Neural cell (in vitro differentiated cells): Measurements from ENCODE around the gene RHOH. TPM values are rescaled to one million over a fixed set of nuclear protein-coding genes. Genes with fewer than 3 reads are reported as not detected.

Experiments used
- H2AFZ ChIP-seq: fragments of 200-600, 300-800 bp; sonication (generic), shearing (Covaris generic); 2 replicates; pipeline ENCODE4 v1.6.0; 2014; ENCODE audit warnings: low read depth, mild to moderate bottlenecking, antibody characterized with exemption, low read length, moderate library complexity
- H3F3A ChIP-seq: fragments of 200-600 bp; shearing (Covaris generic); 2 replicates; pipeline ENCODE4 v1.6.1; 2016; ENCODE audit warnings: mild to moderate bottlenecking, moderate library complexity, mixed read lengths, antibody characterized with exemption, low read length; ENCODE audit not compliant: insufficient read depth, poor library complexity, severe bottlenecking
- H3K27ac ChIP-seq: fragments of 200-600, 300-800 bp; sonication (generic), shearing (Covaris generic); 2 replicates; pipeline ENCODE4 v1.5.1; 2014; ENCODE audit warnings: mild to moderate bottlenecking, low read length, moderate library complexity
- H3K27me3 ChIP-seq: fragments of 300-800, 200-600 bp; sonication (generic), shearing (Covaris generic); 2 replicates; pipeline ENCODE4 v1.6.0; 2014; ENCODE audit warnings: mild to moderate bottlenecking, low read depth, low read length, moderate library complexity; ENCODE audit not compliant: insufficient read depth
- H3K36me3 ChIP-seq: fragments of 300-800, 200-600 bp; sonication (generic), shearing (Covaris generic); 2 replicates; pipeline ENCODE4 v1.5.1; 2014; ENCODE audit warnings: mild to moderate bottlenecking, antibody characterized with exemption, low read length, moderate library complexity; ENCODE audit not compliant: insufficient read depth
- H3K4me2 ChIP-seq: fragments of 300-800, 200-600 bp; sonication (generic), shearing (Covaris generic); 2 replicates; pipeline ENCODE4 v1.6.0; 2014; ENCODE audit warnings: mild to moderate bottlenecking, low read length
- H3K4me3 ChIP-seq: fragments of 300-800, 200-600 bp; sonication (generic), shearing (Covaris generic); 2 replicates; pipeline ENCODE4 v1.5.1; 2014; ENCODE audit warnings: mild to moderate bottlenecking, low read length, moderate library complexity
- H3K79me2 ChIP-seq: fragments of 200-600 bp; shearing (Covaris generic); replicated peaks from 2 replicates; pipeline ENCODE4 v1.6.0; 2014; ENCODE audit warnings: mild to moderate bottlenecking, low read length, moderate library complexity; ENCODE audit not compliant: insufficient read depth
- H3K9ac ChIP-seq: fragments of 300-800, 200-600 bp; sonication (generic), shearing (Covaris generic); 2 replicates; pipeline ENCODE4 v1.6.1; 2016; ENCODE audit warnings: mild to moderate bottlenecking, low read length, mixed read lengths
- H3K9me2 ChIP-seq: fragments of 200-600 bp; shearing (Covaris generic); 2 replicates; pipeline ENCODE4 v1.6.1; 2016; ENCODE audit warnings: mild to moderate bottlenecking, low read length, mixed read lengths; ENCODE audit not compliant: insufficient read depth
- H3K9me3 ChIP-seq: fragments of 200-600, 300-800 bp; sonication (generic), shearing (Covaris generic); 2 replicates; pipeline ENCODE4 v1.6.1; 2016; ENCODE audit warnings: mild to moderate bottlenecking, mixed run types, low read length, moderate library complexity, mixed read lengths
- H4K20me1 ChIP-seq: fragments of 200-600 bp; shearing (Covaris generic); 2 replicates; pipeline ENCODE4 v1.6.1; 2016; ENCODE audit warnings: mild to moderate bottlenecking, mixed run types; ENCODE audit not compliant: insufficient read depth
- EP300 ChIP-seq: fragments of 450-650 bp; conservative IDR thresholded peaks from 2 replicates; pipeline ENCODE4 v1.6.1; 2014; ENCODE audit warnings: antibody characterized with exemption, mild to moderate bottlenecking, moderate library complexity; ENCODE audit not compliant: poor library complexity, severe bottlenecking
- EZH2 ChIP-seq: fragments of 200-600, 300-800 bp; shearing (Covaris generic), sonication (generic); IDR thresholded peaks from 2 replicates; pipeline ENCODE4 v1.6.1; 2014; ENCODE audit warnings: antibody characterized with exemption, low read length, borderline replicate concordance, mild to moderate bottlenecking; ENCODE audit not compliant: insufficient read depth, poor library complexity, severe bottlenecking
- MXI1 ChIP-seq: fragments of 450-650 bp; conservative IDR thresholded peaks from 2 replicates; pipeline ENCODE4 v1.6.1; 2014; ENCODE audit warnings: antibody characterized with exemption, mild to moderate bottlenecking; ENCODE audit not compliant: poor library complexity, severe bottlenecking
- POLR2AphosphoS5 ChIP-seq: IDR thresholded peaks from 2 replicates; pipeline ENCODE4 v1.6.1; 2012
- RAD21 ChIP-seq: fragments of 450-650 bp; conservative IDR thresholded peaks from 2 replicates; pipeline ENCODE4 v1.6.1; 2014; ENCODE audit warnings: antibody characterized with exemption, mild to moderate bottlenecking, moderate library complexity
- REST ChIP-seq: IDR thresholded peaks from 2 replicates; pipeline ENCODE4 v1.6.1; 2012; ENCODE audit warnings: borderline replicate concordance
- SMC3 ChIP-seq: fragments of 450-650 bp; conservative IDR thresholded peaks from 2 replicates; pipeline ENCODE4 v1.6.1; 2014; ENCODE audit warnings: antibody characterized with exemption, mild to moderate bottlenecking, moderate library complexity; ENCODE audit not compliant: poor library complexity
- TAF1 ChIP-seq: IDR thresholded peaks from 2 replicates; pipeline ENCODE4 v1.6.1; 2012; ENCODE audit warnings: low read depth
- polyA plus RNA-seq: library from polyadenylated mRNA; depleted of rRNA; stranded (reverse); fragments of >200 nt; gene quantifications from 2 replicates; pipeline ENCODE4 v1.2.3, GENCODE V29; 2014
- TF ChIP-seq, protein P1 (sequence below): fragments of 450-650 bp; IDR thresholded peaks from 2 replicates; pipeline ENCODE4 v1.5.1; 2014; ENCODE audit warnings: antibody characterized with exemption, mild to moderate bottlenecking, moderate library complexity; ENCODE audit not compliant: poor library complexity, severe bottlenecking

The RHOH gene
- polyA plus RNA-seq, 1 donor from 2014 or later: not detected

GRCh38 chr4:40185830-40186664 is 10.8 kb upstream of the RHOH start:
- Histone ChIP-seq H3K27me3 (no peaks in the 10 kb centered on the region), H3K27ac (no peak overlapping the region), H2AFZ (no peak overlapping the region), H3K36me3 (no peaks in the 10 kb centered on the region), H3K9me2 (no peaks in the 10 kb centered on the region), H3F3A (no peaks in the 10 kb centered on the region), H3K9ac (no peak overlapping the region), H3K9me3 (no peaks in the 10 kb centered on the region), H3K4me2 (no peak overlapping the region), H4K20me1 (no peaks in the 10 kb centered on the region), H3K4me3 (no peak overlapping the region), H3K79me2 (no peaks in the 10 kb centered on the region)
- TF ChIP-seq, protein P1, sequence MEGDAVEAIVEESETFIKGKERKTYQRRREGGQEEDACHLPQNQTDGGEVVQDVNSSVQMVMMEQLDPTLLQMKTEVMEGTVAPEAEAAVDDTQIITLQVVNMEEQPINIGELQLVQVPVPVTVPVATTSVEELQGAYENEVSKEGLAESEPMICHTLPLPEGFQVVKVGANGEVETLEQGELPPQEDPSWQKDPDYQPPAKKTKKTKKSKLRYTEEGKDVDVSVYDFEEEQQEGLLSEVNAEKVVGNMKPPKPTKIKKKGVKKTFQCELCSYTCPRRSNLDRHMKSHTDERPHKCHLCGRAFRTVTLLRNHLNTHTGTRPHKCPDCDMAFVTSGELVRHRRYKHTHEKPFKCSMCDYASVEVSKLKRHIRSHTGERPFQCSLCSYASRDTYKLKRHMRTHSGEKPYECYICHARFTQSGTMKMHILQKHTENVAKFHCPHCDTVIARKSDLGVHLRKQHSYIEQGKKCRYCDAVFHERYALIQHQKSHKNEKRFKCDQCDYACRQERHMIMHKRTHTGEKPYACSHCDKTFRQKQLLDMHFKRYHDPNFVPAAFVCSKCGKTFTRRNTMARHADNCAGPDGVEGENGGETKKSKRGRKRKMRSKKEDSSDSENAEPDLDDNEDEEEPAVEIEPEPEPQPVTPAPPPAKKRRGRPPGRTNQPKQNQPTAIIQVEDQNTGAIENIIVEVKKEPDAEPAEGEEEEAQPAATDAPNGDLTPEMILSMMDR: no peak
- no peak for TF ChIP-seq EP300
- no peak for TF ChIP-seq TAF1

DNA sequence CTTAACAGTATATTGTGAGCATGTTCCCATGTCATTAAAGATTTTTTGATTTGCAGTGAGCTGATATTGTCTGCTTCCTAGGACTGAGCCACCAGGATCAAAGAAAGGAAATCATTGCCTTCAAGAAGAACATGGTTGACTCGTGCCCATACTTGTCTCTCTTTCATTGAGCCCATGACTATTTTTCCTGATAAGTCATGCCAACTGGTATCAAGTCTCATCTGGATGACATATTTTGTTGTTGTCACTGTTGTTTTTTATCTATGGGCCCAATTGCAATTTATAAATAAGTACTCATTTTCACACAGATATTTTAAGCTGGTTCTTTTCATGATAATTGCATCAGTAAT is 10.2 kb upstream of the RHOH start:
- Histone ChIP-seq H3K79me2 (no peaks in the 10 kb centered on the region), H3K27ac (no peak overlapping the region), H3F3A (no peaks in the 10 kb centered on the region), H3K9ac (no peak overlapping the region), H3K9me2 (no peaks in the 10 kb centered on the region), H3K36me3 (no peaks in the 10 kb centered on the region), H4K20me1 (no peaks in the 10 kb centered on the region), H3K9me3 (no peaks in the 10 kb centered on the region), H3K27me3 (no peaks in the 10 kb centered on the region), H2AFZ (no peak overlapping the region), H3K4me2 (no peak overlapping the region), H3K4me3 (no peak overlapping the region)
- no peak for TF ChIP-seq REST

GRCh38 chr4:40187386-40187906 is 9.4 kb upstream of the RHOH start:
- Histone ChIP-seq H3K9ac (no peak overlapping the region), H3K27ac (no peak overlapping the region), H3F3A (no peaks in the 10 kb centered on the region), H2AFZ (no peak overlapping the region), H3K4me2 (no peak overlapping the region), H3K9me3 (no peaks in the 10 kb centered on the region), H3K79me2 (no peaks in the 10 kb centered on the region), H3K9me2 (no peaks in the 10 kb centered on the region), H3K36me3 (no peaks in the 10 kb centered on the region), H4K20me1 (no peaks in the 10 kb centered on the region), H3K27me3 (no peaks in the 10 kb centered on the region), H3K4me3 (no peak overlapping the region)
- TF ChIP-seq REST (no peak), EP300 (no peak), RAD21 (no peak), TAF1 (no peak), EZH2 (no peak), SMC3 (no peak), MXI1 (no peak), POLR2AphosphoS5 (no peak)
- TF ChIP-seq, protein P1: no peak
